Left lung (tissue), 10 donors: Measurements from ENCODE around the gene AUTS2. TPM values are rescaled to one million over a fixed set of nuclear protein-coding genes. Genes with fewer than 3 reads are reported as not detected.

Source experiments
- ATAC-seq: fragments of 200-7000 bp; cut with Tn5 transposase; one replicate; pipeline ENCODE4 v1.9.1; 2020; ENCODE audit warnings: moderate library complexity
- DNase-seq, 4 donors: peaks; one replicate each; pipeline ENCODE4 v3.0.0-alpha.2; 2013 to 2020
- H3K27ac ChIP-seq, 2 donors: fragments of 200-600 bp; sonication (generic) in 1 of 2; one replicate each; pipeline versions ENCODE4 v1.5.0 to v1.8.0; 2020 to 2021
- H3K27me3 ChIP-seq, 2 donors: fragments of 200-600 bp; sonication (generic) in 1 of 2; one replicate each; pipeline versions ENCODE4 v1.5.0 to v1.8.0; 2020 to 2021
- H3K36me3 ChIP-seq, 2 donors: fragments of 200-600 bp; sonication (generic) in 1 of 2; one replicate each; pipeline versions ENCODE4 v1.5.0 to v1.8.0; 2020 to 2021
- H3K4me1 ChIP-seq, 2 donors: fragments of 200-600 bp; one replicate each; pipeline ENCODE4 v1.8.0; 2021
- H3K4me3 ChIP-seq, 2 donors: fragments of 200-600 bp; sonication (generic) in 1 of 2; one replicate each; pipeline versions ENCODE4 v1.5.0 to v1.8.0; 2020 to 2021; ENCODE audit warnings: mild to moderate bottlenecking in 1 of 2
- H3K9me3 ChIP-seq, 2 donors: fragments of 200-600 bp; sonication (generic) in 1 of 2; one replicate each; pipeline versions ENCODE4 v1.5.0 to v1.8.0; 2020 to 2021
- intact Hi-C, 2 donors: fragments of 100-400 bp; cut with DNase I; formaldehyde crosslinking; loops; one replicate each; pipeline versions ENCODE4 v1.11.2 to v1.14.2; 2022
- polyA plus RNA-seq, 6 donors: library from polyadenylated mRNA; unstranded; fragments of 120-200 nt; gene quantifications; one replicate each; pipeline ENCODE4 v1.2.1, GENCODE V29; 2013; ENCODE audit not compliant: insufficient read length in 6 of 6
- total RNA-seq, 2 donors: library from RNA; stranded (reverse); fragmentation: NEBNext Ultra II Directional; extraction: Animal tissue kit (Norgen Biotek cat#: 25700); gene quantifications; one replicate each; pipeline ENCODE4 v1.2.1, GENCODE V29; 2021
- TF ChIP-seq, protein P1 (sequence below), 2 donors: fragments of 200-600 bp; sonication (generic) in 1 of 2; IDR thresholded peaks; one replicate each; pipeline versions ENCODE4 v1.5.0 to v1.8.0; 2021; ENCODE audit warnings: antibody characterized with exemption in 2 of 2
- donor health status: DM: no; HTN: yes; CAD: no.
- donor health status: DM: no; HTN: no; CAD: no.

AUTS2 gene
- total and polyA plus RNA-seq, 8 donors = 40.4 to 119 (median 103) TPM

DNA sequence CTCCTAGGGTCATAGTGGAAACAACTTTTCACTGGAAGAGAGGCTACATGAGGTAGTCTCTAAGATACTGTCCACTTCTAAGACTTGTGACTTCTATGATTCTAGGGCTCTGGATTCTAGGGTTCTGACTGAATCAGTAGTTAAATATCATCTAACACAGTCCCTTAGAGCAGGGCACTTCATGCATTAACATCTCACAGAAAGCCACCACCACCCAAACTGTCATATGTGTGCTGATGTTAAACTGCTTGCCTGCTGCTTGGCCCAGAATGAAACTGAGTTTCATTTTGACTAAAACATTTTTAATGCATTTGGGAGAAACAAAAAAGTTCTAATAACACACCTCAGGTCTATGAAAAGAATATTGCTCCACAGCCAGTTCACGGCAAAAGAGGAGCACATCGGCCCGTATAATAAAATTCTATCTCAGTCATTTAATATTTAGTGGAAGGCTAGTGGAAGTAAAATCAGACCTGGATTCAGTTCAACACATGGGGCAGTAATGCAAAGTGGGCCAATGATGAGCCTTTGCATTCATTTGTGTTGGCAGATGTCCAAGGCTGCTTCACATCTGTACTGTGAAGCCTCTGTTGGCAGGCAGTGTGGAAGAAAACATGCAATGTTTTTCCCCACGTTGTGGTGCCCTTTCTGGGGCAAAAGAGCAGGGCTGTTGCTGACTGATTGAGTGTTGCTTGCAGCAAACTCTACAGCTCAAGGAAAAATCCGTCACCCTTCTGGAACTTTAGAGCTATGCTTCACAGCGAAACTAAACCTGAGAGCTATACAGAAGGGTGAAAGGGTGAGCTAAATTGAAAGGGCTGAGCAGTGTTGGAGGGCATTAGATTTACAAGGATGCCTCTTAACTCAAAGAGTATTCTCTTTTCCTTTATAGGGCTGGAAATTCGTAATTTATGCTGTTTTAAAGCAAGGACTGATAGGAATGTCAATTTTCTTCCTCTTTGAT lies 33.5 kb upstream of the AUTS2 start:
- TF ChIP-seq, protein P1, sequence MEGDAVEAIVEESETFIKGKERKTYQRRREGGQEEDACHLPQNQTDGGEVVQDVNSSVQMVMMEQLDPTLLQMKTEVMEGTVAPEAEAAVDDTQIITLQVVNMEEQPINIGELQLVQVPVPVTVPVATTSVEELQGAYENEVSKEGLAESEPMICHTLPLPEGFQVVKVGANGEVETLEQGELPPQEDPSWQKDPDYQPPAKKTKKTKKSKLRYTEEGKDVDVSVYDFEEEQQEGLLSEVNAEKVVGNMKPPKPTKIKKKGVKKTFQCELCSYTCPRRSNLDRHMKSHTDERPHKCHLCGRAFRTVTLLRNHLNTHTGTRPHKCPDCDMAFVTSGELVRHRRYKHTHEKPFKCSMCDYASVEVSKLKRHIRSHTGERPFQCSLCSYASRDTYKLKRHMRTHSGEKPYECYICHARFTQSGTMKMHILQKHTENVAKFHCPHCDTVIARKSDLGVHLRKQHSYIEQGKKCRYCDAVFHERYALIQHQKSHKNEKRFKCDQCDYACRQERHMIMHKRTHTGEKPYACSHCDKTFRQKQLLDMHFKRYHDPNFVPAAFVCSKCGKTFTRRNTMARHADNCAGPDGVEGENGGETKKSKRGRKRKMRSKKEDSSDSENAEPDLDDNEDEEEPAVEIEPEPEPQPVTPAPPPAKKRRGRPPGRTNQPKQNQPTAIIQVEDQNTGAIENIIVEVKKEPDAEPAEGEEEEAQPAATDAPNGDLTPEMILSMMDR (IDR thresholded peaks at IDR 0.05) = no peak
- no peak for ATAC-seq
- Histone ChIP-seq H3K4me3 (no peak overlapping the region), H3K27me3 (no peaks in the 10 kb centered on the region), H3K27ac (no peak overlapping the region), H3K4me1 (no peaks in the 10 kb centered on the region), H3K36me3 (no peaks in the 10 kb centered on the region), H3K9me3 (no peaks in the 10 kb centered on the region)
- peak in 2 of 4 donors; percentile 60 to 67 for DNase-seq
- intact Hi-C loops = no loop called here

DNA sequence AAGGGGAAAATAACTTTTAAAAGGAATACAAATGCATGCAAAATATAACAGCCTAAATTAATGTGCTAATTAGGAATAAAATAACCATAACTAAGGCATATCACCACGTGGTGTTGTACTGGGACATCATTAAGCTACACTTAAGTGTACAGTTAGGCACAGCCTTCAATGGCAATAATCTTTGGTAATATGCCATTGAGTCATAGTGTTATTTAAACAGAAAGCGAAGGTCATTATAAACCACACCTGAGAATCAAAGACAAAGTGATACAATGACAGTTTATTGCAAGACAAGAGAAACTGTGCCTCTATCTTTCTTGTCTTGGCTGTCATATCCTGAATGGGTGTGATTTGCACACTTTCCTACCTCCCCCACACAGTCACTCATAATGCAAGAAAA lies 30.5 kb upstream of the AUTS2 start:
- DNase-seq (no peak), ATAC-seq (no peak)
- intact Hi-C loops = no loop called here
- H3K27me3 ChIP-seq = no peaks in the 10 kb centered on the region
- no peaks in the 10 kb centered on the region for H3K9me3 ChIP-seq
- no peaks in the 10 kb centered on the region for H3K36me3 ChIP-seq
- no peak overlapping the region for H3K4me3 ChIP-seq
- H3K27ac ChIP-seq = no peak overlapping the region
- TF ChIP-seq, protein P1 (IDR thresholded peaks at IDR 0.05) = no peak
- H3K4me1 ChIP-seq = no peaks in the 10 kb centered on the region

DNA sequence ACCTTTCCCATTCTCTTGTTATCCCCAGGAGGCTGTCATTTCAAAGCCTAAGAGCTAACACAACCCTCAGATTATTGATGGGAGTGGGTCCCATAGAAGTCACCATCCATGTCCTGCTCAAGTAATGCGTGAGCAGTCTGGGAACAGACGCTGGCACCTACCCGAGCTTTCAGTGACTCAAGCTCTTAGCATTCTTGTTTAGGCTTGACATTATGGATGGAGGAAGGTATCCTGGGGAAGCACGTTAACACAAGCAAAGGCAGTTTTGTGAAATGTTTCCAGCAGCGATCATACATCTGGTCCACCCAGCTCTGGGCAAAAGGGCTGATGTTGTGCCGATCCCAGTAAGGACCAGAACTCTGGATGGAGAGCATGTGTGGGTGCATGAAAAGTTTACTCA lies 30.0 kb upstream of the AUTS2 start:
- Histone ChIP-seq H3K9me3 (no peaks in the 10 kb centered on the region), H3K27ac (no peak overlapping the region), H3K27me3 (no peaks in the 10 kb centered on the region), H3K36me3 (no peaks in the 10 kb centered on the region), H3K4me3 (no peak overlapping the region), H3K4me1 (no peaks in the 10 kb centered on the region)
- intact Hi-C loops = no loop called here
- no peak for ATAC-seq
- TF ChIP-seq, protein P1 (IDR thresholded peaks at IDR 0.05) = no peak
- DNase-seq = no peak

DNA sequence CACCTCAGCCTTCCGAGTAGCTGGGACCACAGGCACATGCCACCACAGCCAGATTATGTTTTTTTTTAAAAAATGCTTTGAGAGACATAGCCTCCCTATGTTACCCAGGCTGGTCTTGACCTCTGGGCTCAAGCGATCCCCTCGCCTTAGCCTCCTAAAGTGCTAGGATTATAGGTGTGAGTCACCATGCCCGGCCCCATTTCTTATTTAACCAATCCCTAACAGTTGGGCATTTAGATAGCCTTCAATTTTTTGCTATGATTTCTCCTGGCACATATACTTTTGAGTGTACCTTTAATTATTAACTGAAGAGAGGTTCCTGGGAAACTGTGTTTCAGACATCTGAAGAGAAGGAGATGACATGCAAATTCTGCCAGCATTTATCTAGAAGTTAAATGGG lies 22.6 kb upstream of the AUTS2 start:
- Histone ChIP-seq H3K27me3 (no peaks in the 10 kb centered on the region), H3K27ac (no peak overlapping the region), H3K4me1 (no peaks in the 10 kb centered on the region), H3K9me3 (no peaks in the 10 kb centered on the region), H3K36me3 (no peaks in the 10 kb centered on the region), H3K4me3 (no peak overlapping the region)
- DNase-seq = no peak
- TF ChIP-seq, protein P1 (IDR thresholded peaks at IDR 0.05) = no peak
- intact Hi-C loops = no loop called here
- ATAC-seq = no peak

DNA sequence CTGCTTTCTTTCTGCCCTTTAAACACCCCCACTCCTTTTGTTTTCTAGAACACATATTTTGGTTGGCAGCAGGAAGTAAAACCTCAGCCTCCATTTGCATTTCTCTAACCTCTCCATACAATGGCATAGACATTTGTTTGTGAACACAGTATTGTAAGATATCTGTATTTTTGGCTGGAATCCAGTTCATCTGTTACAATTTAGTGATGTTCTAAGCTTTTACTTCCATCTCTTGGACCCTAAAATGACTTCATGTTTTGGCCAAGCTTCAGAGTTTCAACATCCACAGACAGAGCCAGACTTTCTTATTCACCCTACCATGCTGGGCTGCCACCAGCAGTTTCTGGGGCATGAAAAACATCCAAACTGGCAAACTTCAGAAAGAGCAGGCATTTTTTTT lies 21.1 kb upstream of the AUTS2 start:
- TF ChIP-seq, protein P1 (IDR thresholded peaks at IDR 0.05) = no peak
- Histone ChIP-seq H3K4me1 (no peaks in the 10 kb centered on the region), H3K27me3 (no peaks in the 10 kb centered on the region), H3K27ac (no peak overlapping the region), H3K9me3 (no peaks in the 10 kb centered on the region), H3K4me3 (no peak overlapping the region), H3K36me3 (no peaks in the 10 kb centered on the region)
- DNase-seq = peak in 1 of 4 donors; percentile 39
- ATAC-seq = no peak
- intact Hi-C loops = no loop called here
